Stimulated activated CD8-positive, alpha-beta memory T cell treated with anti-CD3 and anti-CD28 coated beads, Interleukin-15, amount 100 ng/mL, for 1 hour (primary cell): ENCODE results near the gene FAM81A.
"Not testable (repeated sequence)": the region's sequence is repeated elsewhere in the genome, so short reads cannot be mapped to it uniquely, and the experiment has no call there.

Source experiments
- DNase-seq: peaks from one replicate; pipeline ENCODE4 v3.0.0-alpha.2; 2020; ENCODE audit warnings: low read depth

Gene FAM81A

GRCh38 chr15:59428898-59429297, 9.1 kb upstream of the FAM81A start:
- DNase-seq, result not testable (repeated sequence)

- DNase-seq, result no peak
These were observed 5.6 kb upstream of the FAM81A start for GRCh38 chr15:59432389-59432788.

- no peak for DNase-seq
These were observed 3.5 kb upstream of the FAM81A start for GRCh38 chr15:59434481-59434880.

- DNase-seq, result no peak
These were observed 1.2 kb upstream of the FAM81A start for GRCh38 chr15:59436774-59437141.

- DNase-seq, result no peak
These were observed 707 bp upstream of the FAM81A start for GRCh38 chr15:59437142-59437816.

- no peak for DNase-seq
These were observed 772 bp downstream of the FAM81A start for GRCh38 chr15:59438625-59439290.

GRCh38 chr15:59439576-59439975, 1.6 kb downstream of the FAM81A start:
- no peak for DNase-seq

- no peak for DNase-seq
These were observed 5.5 kb downstream of the FAM81A start for GRCh38 chr15:59443341-59444072.

- no peak for DNase-seq
These were observed 6.3 kb downstream of the FAM81A start for GRCh38 chr15:59444081-59444835.

GRCh38 chr15:59444980-59445545, 7.1 kb downstream of the FAM81A start:
- DNase-seq, result no peak

GRCh38 chr15:59446232-59446957, 8.4 kb downstream of the FAM81A start:
- DNase-seq, result no peak

- no peak for DNase-seq
These were observed 9.4 kb downstream of the FAM81A start for GRCh38 chr15:59447367-59447766.

GRCh38 chr15:59448871-59449270, 10.9 kb downstream of the FAM81A start:
- no peak for DNase-seq

GRCh38 chr15:59453474-59454215, 15.7 kb downstream of the FAM81A start:
- no peak for DNase-seq

GRCh38 chr15:59456114-59456513, 18.1 kb downstream of the FAM81A start:
- no peak for DNase-seq

- DNase-seq, result no peak
These were observed 19.1 kb downstream of the FAM81A start for GRCh38 chr15:59457103-59457502.

GRCh38 chr15:59461521-59461920, 23.5 kb downstream of the FAM81A start:
- no peak for DNase-seq

- no peak for DNase-seq
These were observed 35.2 kb downstream of the FAM81A start for GRCh38 chr15:59473226-59473625.

GRCh38 chr15:59475161-59475560, 37.2 kb downstream of the FAM81A start:
- DNase-seq, result not testable (repeated sequence)

- no peak for DNase-seq
These were observed 46.4 kb downstream of the FAM81A start for GRCh38 chr15:59484399-59484798.

GRCh38 chr15:59485036-59485435, 47.0 kb downstream of the FAM81A start:
- no peak for DNase-seq
